ENCODE data around the gene TRMT10B.

DNA sequence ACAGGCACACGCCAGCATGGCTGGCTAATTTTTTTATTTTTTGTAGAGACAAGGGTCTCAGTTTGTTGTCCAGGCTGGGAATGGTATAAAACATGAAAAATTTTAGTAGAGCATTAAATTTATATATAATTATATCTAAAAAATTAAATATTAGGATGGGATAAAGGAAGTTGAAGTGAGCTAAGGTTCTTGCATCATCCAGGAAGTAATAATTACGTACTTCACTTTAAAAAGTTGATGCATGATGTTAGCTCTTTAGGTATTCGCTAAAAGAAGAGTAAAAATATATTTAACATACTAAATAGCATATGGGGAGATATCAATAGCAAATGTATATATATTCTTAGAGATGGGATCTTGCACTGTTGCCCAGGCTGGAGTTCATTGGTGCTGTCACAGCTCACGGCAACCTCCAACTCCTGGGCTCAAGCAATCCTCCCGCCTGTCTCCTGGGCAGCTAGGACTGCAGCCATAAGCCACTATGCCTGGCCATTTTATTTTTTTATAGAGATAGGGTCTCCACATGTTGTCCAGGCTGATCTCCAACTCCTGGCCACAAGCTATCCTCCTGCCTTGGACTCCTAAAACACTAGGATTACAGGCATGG is 59.3 kb downstream of the TRMT10B start:
- TF ChIP-seq POLR2A (IDR thresholded peaks at IDR 0.05; ENCODE audit: low read depth, low read length) (no peak), TAF1 (IDR thresholded peaks at IDR 0.05; ENCODE audit: low read depth, low read length) (no peak), POLR2AphosphoS5 (IDR thresholded peaks at IDR 0.05; ENCODE audit: low read depth, low read length) (no peak), PAX5 (IDR thresholded peaks at IDR 0.05; ENCODE audit: insufficient read depth, low read length, severe bottlenecking) (no peak), SPI1 (IDR thresholded peaks at IDR 0.05; ENCODE audit: low read depth, low read length) (no peak), POU2F2 (IDR thresholded peaks at IDR 0.05; ENCODE audit: low read depth, low read length) (no peak)

All from GM12891 (cell line).